Erythroblast (primary cell): ENCODE measurements around the gene PPP2R5B.

Experiments used
- GATA1 ChIP-seq: IDR thresholded peaks from 2 replicates; pipeline ENCODE4 v1.6.1; 2011; ENCODE audit warnings: low read depth, mild to moderate bottlenecking, control low read depth, low read length, moderate library complexity
- POLR2A ChIP-seq: IDR thresholded peaks from 2 replicates; pipeline ENCODE4 v1.6.1; 2011; ENCODE audit warnings: mild to moderate bottlenecking, low read length

DNA sequence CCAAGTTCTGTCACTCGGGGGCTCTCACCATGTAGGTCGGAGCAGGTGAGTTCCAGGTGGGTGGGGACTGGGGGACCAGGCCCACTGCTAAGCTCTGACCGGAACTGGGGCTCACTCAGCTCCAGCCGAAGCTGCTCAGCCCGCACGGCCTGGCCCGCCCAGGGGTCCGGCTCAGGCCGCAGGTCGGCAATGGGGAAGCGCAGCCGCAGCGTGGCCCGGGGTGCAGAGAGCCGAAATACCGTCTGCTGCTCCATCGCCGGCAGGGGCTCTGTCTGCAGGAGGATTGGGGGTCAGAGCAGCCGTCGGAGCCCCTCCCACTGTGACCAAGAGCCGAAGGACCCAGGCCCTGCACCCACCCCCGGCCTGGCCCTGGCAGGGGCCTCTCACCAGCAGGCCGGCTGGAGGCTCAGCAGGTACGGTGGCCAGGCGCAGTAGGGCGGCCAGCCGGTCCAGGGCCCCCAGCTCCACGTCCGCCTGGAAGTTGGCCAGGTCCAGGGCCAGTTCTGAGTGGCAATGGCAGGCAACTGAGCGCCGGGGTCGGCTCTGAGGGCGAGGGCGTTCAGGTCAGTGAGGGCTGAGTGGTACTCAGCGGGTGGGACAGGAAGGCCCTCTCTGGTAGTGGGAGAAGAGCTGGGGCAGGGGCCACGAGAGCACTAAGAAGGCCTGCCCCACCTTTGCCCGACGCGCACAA, 14.7 kb upstream of the PPP2R5B start:
- TF ChIP-seq POLR2A (no peak), GATA1 (no peak)
